ENCODE results near the gene PRKAB1. TPM values are rescaled to one million over a fixed set of nuclear protein-coding genes. Genes with fewer than 3 reads are reported as not detected.
A peak's percentile ranks its signal among the peaks of the same experiment; 100 is the strongest.

Gene PRKAB1
- polyA plus RNA-seq, 2 of the 4 experiments (the other 2 are of a cell fraction): 19.0 to 49.2 TPM

- no peak for DNase-seq (ENCODE audit: low read depth in 1 of 2, low spot score in 1 of 2)
- H3K4me2 ChIP-seq: no peak overlapping the region
- H3K4me3 ChIP-seq: no peak overlapping the region
- no peaks in the 10 kb centered on the region for H3K9me3 ChIP-seq
- CTCF ChIA-PET: interaction anchor here (2.1 to 2.3 kb wide), 2 partner anchors 14 kb away, joined by 6 to 11 read pairs; partner anchors contain the start of gene PRKAB1
- 89% methylated on average over 9 of the region's 9 CpGs for WGBS (ENCODE audit: missing lambda C conversion rate)
- H3K27ac ChIP-seq: no peak overlapping the region
- ATAC-seq: no peak
- FAIRE-seq: no peak
- POLR2A ChIA-PET: interaction anchor here (0.7 kb wide), 1 partner anchor 19 kb away, joined by 3 read pairs; no protein-coding TSS in a partner anchor
- peaks cover 14% of the 10 kb centered on the region; the same call in 1 of the 3 replicates for H3K4me1 ChIP-seq
- TF ChIP-seq POLR2A (IDR thresholded peaks at IDR 0.05; ENCODE audit: low read length) (no peak), TP53 (CRISPR knock-in tag; IDR thresholded peaks at IDR 0.05) (no peak), EHMT2 (IDR thresholded peaks at IDR 0.05; ENCODE audit: low read depth) (no peak), BHLHE40 (IDR thresholded peaks at IDR 0.05; ENCODE audit: low read depth, low read length) (no peak), CEBPB (IDR thresholded peaks at IDR 0.05) (no peak), GATA3 (IDR thresholded peaks at IDR 0.05; ENCODE audit: borderline replicate concordance) (no peak), NPAS2 (CRISPR knock-in tag; IDR thresholded peaks at IDR 0.05; ENCODE audit: borderline replicate concordance) (no peak), HOXB13 (CRISPR knock-in tag; IDR thresholded peaks at IDR 0.05; ENCODE audit: low read depth) (no peak), ATOH8 (CRISPR knock-in tag; IDR thresholded peaks at IDR 0.05; ENCODE audit: low read depth) (no peak), NFE2L2 (conservative IDR thresholded peaks at IDR 0.05; ENCODE audit: low read length) (no peak)
These were observed 14.1 kb downstream of the PRKAB1 start for GRCh38 chr12:119681728-119682638.

GRCh38 chr12:119682639-119683252 is 14.8 kb downstream of the PRKAB1 start:
- ATAC-seq (0 out of 6 replicates have a peak, but pooled peaks of 1 of the 2 experiments have one; percentile 7), DNase-seq (ENCODE audit: low read depth in 1 of 2, low spot score in 1 of 2) (no peak), FAIRE-seq (no peak)
- CTCF ChIA-PET: interaction anchor here (1.1 to 2.3 kb wide), 3 partner anchors 13 to 17 kb away, joined by 3 to 11 read pairs (median 6); partner anchors contain the start of gene PRKAB1
- Histone ChIP-seq H3K4me1 (peaks cover 14% of the 10 kb centered on the region; the same call in 1 of the 3 replicates), H3K4me3 (no peak overlapping the region), H3K27ac (no peak overlapping the region), H3K4me2 (no peak overlapping the region), H3K9me3 (no peaks in the 10 kb centered on the region)
- POLR2A ChIA-PET: interaction anchor here (0.7 kb wide), 1 partner anchor 18 kb away, joined by 3 read pairs; no protein-coding TSS in a partner anchor
- no peak for TF ChIP-seq HES2 (IDR thresholded peaks at IDR 0.05)
- TF ChIP-seq CBX2 (IDR thresholded peaks at IDR 0.05; ENCODE audit: borderline replicate concordance, low read depth): no peak
- no peak for TF ChIP-seq RFX5 (IDR thresholded peaks at IDR 0.05)
- no peak for TF ChIP-seq GATA3 (IDR thresholded peaks at IDR 0.05; ENCODE audit: borderline replicate concordance)
- no peak for TF ChIP-seq HOXA7 (CRISPR knock-in tag; IDR thresholded peaks at IDR 0.05)
- TF ChIP-seq EHMT2 (IDR thresholded peaks at IDR 0.05; ENCODE audit: low read depth): no peak
- no peak for TF ChIP-seq SREBF2 (IDR thresholded peaks at IDR 0.05)
- no peak for TF ChIP-seq JUNB (IDR thresholded peaks at IDR 0.05)
- 98% methylated on average over 3 of the region's 3 CpGs for WGBS (ENCODE audit: missing lambda C conversion rate)

GRCh38 chr12:119683413-119683812 is 15.5 kb downstream of the PRKAB1 start:
- H3K9me3 ChIP-seq: no peaks in the 10 kb centered on the region
- ATAC-seq (no peak), DNase-seq (ENCODE audit: low read depth in 1 of 2, low spot score in 1 of 2) (no peak), FAIRE-seq (no peak)
- no peak overlapping the region for H3K4me3 ChIP-seq
- H3K4me1 ChIP-seq: peaks cover 14% of the 10 kb centered on the region; the same call in 1 of the 3 replicates
- POLR2A ChIA-PET: no interaction called here
- 91% methylated on average over 6 of the region's 6 CpGs for WGBS (ENCODE audit: missing lambda C conversion rate)
- H3K4me2 ChIP-seq: no peak overlapping the region
- CTCF ChIA-PET: interaction anchor here (0.6 to 1.1 kb wide), 2 partner anchors 10 to 16 kb away, joined by 3 read pairs; no protein-coding TSS in a partner anchor
- no peak overlapping the region for H3K27ac ChIP-seq
- TF ChIP-seq TP53 (CRISPR knock-in tag; IDR thresholded peaks at IDR 0.05) (no peak), PHF8 (IDR thresholded peaks at IDR 0.05; ENCODE audit: borderline replicate concordance, low read depth) (no peak), E2F6 (IDR thresholded peaks at IDR 0.05; ENCODE audit: borderline replicate concordance, low read depth) (no peak), FOXS1 (CRISPR knock-in tag; IDR thresholded peaks at IDR 0.05) (no peak), PBX3 (IDR thresholded peaks at IDR 0.05) (no peak), MAX (IDR thresholded peaks at IDR 0.05) (no peak), FOSB (CRISPR knock-in tag; IDR thresholded peaks at IDR 0.05) (no peak), MAZ (IDR thresholded peaks at IDR 0.05; ENCODE audit: borderline replicate concordance, low read depth, low read length) (no peak), CHD4 (IDR thresholded peaks at IDR 0.05; ENCODE audit: borderline replicate concordance) (no peak), CTCF (IDR thresholded peaks at IDR 0.05) (no peak), ZFP36 (IDR thresholded peaks at IDR 0.05; ENCODE audit: borderline replicate concordance, partially characterized antibody) (no peak), EHMT2 (IDR thresholded peaks at IDR 0.05; ENCODE audit: low read depth) (no peak), SMC3 (IDR thresholded peaks at IDR 0.05) (no peak), HOXB5 (CRISPR knock-in tag; IDR thresholded peaks at IDR 0.05) (no peak)

Data from A549 (cell line).